GM12878 (cell line): ENCODE results near the gene PITPNC1.
"Not testable (repeated sequence)": the region's sequence is repeated elsewhere in the genome, so short reads cannot be mapped to it uniquely, and the experiment has no call there.

Experiments used
- RFX5 ChIP-seq: IDR thresholded peaks from 2 replicates; pipeline ENCODE4 v1.6.1; 2011; ENCODE audit warnings: low read depth, low read length, improper control_type of control experiment
- TF ChIP-seq, protein P1 (sequence below): fragments of 450-650 bp; IDR thresholded peaks from 2 replicates; pipeline ENCODE4 v1.6.1; 2017; ENCODE audit warnings: mild to moderate bottlenecking, moderate library complexity

DNA sequence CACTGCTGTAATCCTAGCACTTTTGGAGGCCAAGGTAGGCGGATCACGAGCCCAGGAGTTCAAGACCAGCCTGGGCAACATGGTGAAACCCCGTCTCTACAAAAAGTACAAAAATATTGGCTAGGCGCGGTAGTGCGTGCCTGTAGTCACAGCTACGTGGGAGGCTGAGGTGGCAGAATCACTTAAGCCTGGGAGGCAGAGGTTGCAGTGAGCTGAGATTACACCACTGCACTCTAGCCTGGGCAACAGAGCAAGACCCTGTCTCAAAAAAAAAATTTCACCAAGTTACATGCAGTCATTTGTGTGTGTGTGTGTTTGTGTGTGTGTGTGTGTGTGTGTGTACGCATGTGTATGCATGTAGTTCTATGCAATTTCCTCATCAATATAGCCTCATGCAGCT, 325.8 kb downstream of the PITPNC1 start:
- not testable (repeated sequence) for TF ChIP-seq RFX5
- TF ChIP-seq, protein P1, sequence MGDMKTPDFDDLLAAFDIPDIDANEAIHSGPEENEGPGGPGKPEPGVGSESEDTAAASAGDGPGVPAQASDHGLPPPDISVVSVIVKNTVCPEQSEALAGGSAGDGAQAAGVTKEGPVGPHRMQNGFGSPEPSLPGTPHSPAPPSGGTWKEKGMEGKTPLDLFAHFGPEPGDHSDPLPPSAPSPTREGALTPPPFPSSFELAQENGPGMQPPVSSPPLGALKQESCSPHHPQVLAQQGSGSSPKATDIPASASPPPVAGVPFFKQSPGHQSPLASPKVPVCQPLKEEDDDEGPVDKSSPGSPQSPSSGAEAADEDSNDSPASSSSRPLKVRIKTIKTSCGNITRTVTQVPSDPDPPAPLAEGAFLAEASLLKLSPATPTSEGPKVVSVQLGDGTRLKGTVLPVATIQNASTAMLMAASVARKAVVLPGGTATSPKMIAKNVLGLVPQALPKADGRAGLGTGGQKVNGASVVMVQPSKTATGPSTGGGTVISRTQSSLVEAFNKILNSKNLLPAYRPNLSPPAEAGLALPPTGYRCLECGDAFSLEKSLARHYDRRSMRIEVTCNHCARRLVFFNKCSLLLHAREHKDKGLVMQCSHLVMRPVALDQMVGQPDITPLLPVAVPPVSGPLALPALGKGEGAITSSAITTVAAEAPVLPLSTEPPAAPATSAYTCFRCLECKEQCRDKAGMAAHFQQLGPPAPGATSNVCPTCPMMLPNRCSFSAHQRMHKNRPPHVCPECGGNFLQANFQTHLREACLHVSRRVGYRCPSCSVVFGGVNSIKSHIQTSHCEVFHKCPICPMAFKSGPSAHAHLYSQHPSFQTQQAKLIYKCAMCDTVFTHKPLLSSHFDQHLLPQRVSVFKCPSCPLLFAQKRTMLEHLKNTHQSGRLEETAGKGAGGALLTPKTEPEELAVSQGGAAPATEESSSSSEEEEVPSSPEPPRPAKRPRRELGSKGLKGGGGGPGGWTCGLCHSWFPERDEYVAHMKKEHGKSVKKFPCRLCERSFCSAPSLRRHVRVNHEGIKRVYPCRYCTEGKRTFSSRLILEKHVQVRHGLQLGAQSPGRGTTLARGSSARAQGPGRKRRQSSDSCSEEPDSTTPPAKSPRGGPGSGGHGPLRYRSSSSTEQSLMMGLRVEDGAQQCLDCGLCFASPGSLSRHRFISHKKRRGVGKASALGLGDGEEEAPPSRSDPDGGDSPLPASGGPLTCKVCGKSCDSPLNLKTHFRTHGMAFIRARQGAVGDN, result not testable (repeated sequence)
